Neural cell (in vitro differentiated cells): Measurements from ENCODE around the gene IGFBP4. TPM values are rescaled to one million over a fixed set of nuclear protein-coding genes. Genes with fewer than 3 reads are reported as not detected.

Experiments used
- H2AFZ ChIP-seq: fragments of 200-600, 300-800 bp; sonication (generic), shearing (Covaris generic); 2 replicates; pipeline ENCODE4 v1.6.0; 2014; ENCODE audit warnings: low read depth, mild to moderate bottlenecking, antibody characterized with exemption, low read length, moderate library complexity
- H3F3A ChIP-seq: fragments of 200-600 bp; shearing (Covaris generic); 2 replicates; pipeline ENCODE4 v1.6.1; 2016; ENCODE audit warnings: mild to moderate bottlenecking, moderate library complexity, mixed read lengths, antibody characterized with exemption, low read length; ENCODE audit not compliant: insufficient read depth, poor library complexity, severe bottlenecking
- H3K27ac ChIP-seq: fragments of 200-600, 300-800 bp; sonication (generic), shearing (Covaris generic); 2 replicates; pipeline ENCODE4 v1.5.1; 2014; ENCODE audit warnings: mild to moderate bottlenecking, low read length, moderate library complexity
- H3K27me3 ChIP-seq: fragments of 300-800, 200-600 bp; sonication (generic), shearing (Covaris generic); 2 replicates; pipeline ENCODE4 v1.6.0; 2014; ENCODE audit warnings: mild to moderate bottlenecking, low read depth, low read length, moderate library complexity; ENCODE audit not compliant: insufficient read depth
- H3K36me3 ChIP-seq: fragments of 300-800, 200-600 bp; sonication (generic), shearing (Covaris generic); 2 replicates; pipeline ENCODE4 v1.5.1; 2014; ENCODE audit warnings: mild to moderate bottlenecking, antibody characterized with exemption, low read length, moderate library complexity; ENCODE audit not compliant: insufficient read depth
- H3K4me2 ChIP-seq: fragments of 300-800, 200-600 bp; sonication (generic), shearing (Covaris generic); 2 replicates; pipeline ENCODE4 v1.6.0; 2014; ENCODE audit warnings: mild to moderate bottlenecking, low read length
- H3K4me3 ChIP-seq: fragments of 300-800, 200-600 bp; sonication (generic), shearing (Covaris generic); 2 replicates; pipeline ENCODE4 v1.5.1; 2014; ENCODE audit warnings: mild to moderate bottlenecking, low read length, moderate library complexity
- H3K79me2 ChIP-seq: fragments of 200-600 bp; shearing (Covaris generic); replicated peaks from 2 replicates; pipeline ENCODE4 v1.6.0; 2014; ENCODE audit warnings: mild to moderate bottlenecking, low read length, moderate library complexity; ENCODE audit not compliant: insufficient read depth
- H3K9ac ChIP-seq: fragments of 300-800, 200-600 bp; sonication (generic), shearing (Covaris generic); 2 replicates; pipeline ENCODE4 v1.6.1; 2016; ENCODE audit warnings: mild to moderate bottlenecking, low read length, mixed read lengths
- H3K9me2 ChIP-seq: fragments of 200-600 bp; shearing (Covaris generic); 2 replicates; pipeline ENCODE4 v1.6.1; 2016; ENCODE audit warnings: mild to moderate bottlenecking, low read length, mixed read lengths; ENCODE audit not compliant: insufficient read depth
- H3K9me3 ChIP-seq: fragments of 200-600, 300-800 bp; sonication (generic), shearing (Covaris generic); 2 replicates; pipeline ENCODE4 v1.6.1; 2016; ENCODE audit warnings: mild to moderate bottlenecking, mixed run types, low read length, moderate library complexity, mixed read lengths
- H4K20me1 ChIP-seq: fragments of 200-600 bp; shearing (Covaris generic); 2 replicates; pipeline ENCODE4 v1.6.1; 2016; ENCODE audit warnings: mild to moderate bottlenecking, mixed run types; ENCODE audit not compliant: insufficient read depth
- EP300 ChIP-seq: fragments of 450-650 bp; conservative IDR thresholded peaks from 2 replicates; pipeline ENCODE4 v1.6.1; 2014; ENCODE audit warnings: antibody characterized with exemption, mild to moderate bottlenecking, moderate library complexity; ENCODE audit not compliant: poor library complexity, severe bottlenecking
- EZH2 ChIP-seq: fragments of 200-600, 300-800 bp; shearing (Covaris generic), sonication (generic); IDR thresholded peaks from 2 replicates; pipeline ENCODE4 v1.6.1; 2014; ENCODE audit warnings: antibody characterized with exemption, low read length, borderline replicate concordance, mild to moderate bottlenecking; ENCODE audit not compliant: insufficient read depth, poor library complexity, severe bottlenecking
- MXI1 ChIP-seq: fragments of 450-650 bp; conservative IDR thresholded peaks from 2 replicates; pipeline ENCODE4 v1.6.1; 2014; ENCODE audit warnings: antibody characterized with exemption, mild to moderate bottlenecking; ENCODE audit not compliant: poor library complexity, severe bottlenecking
- POLR2AphosphoS5 ChIP-seq: IDR thresholded peaks from 2 replicates; pipeline ENCODE4 v1.6.1; 2012
- RAD21 ChIP-seq: fragments of 450-650 bp; conservative IDR thresholded peaks from 2 replicates; pipeline ENCODE4 v1.6.1; 2014; ENCODE audit warnings: antibody characterized with exemption, mild to moderate bottlenecking, moderate library complexity
- SMC3 ChIP-seq: fragments of 450-650 bp; conservative IDR thresholded peaks from 2 replicates; pipeline ENCODE4 v1.6.1; 2014; ENCODE audit warnings: antibody characterized with exemption, mild to moderate bottlenecking, moderate library complexity; ENCODE audit not compliant: poor library complexity
- TAF1 ChIP-seq: IDR thresholded peaks from 2 replicates; pipeline ENCODE4 v1.6.1; 2012; ENCODE audit warnings: low read depth
- polyA plus RNA-seq: library from polyadenylated mRNA; depleted of rRNA; stranded (reverse); fragments of >200 nt; gene quantifications from 2 replicates; pipeline ENCODE4 v1.2.3, GENCODE V29; 2014
- TF ChIP-seq, protein P1 (sequence below): fragments of 450-650 bp; IDR thresholded peaks from 2 replicates; pipeline ENCODE4 v1.5.1; 2014; ENCODE audit warnings: antibody characterized with exemption, mild to moderate bottlenecking, moderate library complexity; ENCODE audit not compliant: poor library complexity, severe bottlenecking
- TF ChIP-seq, protein P2 (sequence below): IDR thresholded peaks from 2 replicates; pipeline ENCODE4 v1.6.1; 2012; ENCODE audit warnings: borderline replicate concordance

IGFBP4 gene
- polyA plus RNA-seq, 1 donor from 2014 or later: 1.3 TPM

DNA sequence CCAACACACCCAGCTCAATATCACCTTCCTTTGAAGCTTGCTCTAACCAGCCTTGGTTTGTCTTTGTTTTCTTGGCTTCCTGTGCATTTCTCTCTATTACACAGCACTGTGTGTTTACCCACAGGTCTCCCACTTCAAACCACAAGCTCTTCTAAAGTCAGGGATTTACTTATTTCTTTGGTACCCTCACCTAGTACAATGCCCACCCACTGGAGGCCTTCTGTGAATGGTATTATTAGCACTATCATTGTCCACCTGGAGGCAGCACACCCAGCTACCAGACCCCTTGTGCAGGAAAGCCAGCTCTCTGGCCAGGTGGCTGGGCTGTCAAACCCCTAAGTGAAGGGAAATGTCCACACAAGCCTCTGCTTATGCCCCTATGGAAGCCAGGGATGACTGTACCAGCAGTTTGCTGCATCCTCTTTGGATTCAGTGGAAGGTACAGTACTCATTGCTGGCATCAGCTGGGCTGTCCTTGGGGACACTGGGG, 16.2 kb upstream of the IGFBP4 start:
- Histone ChIP-seq H3K4me3 (no peak overlapping the region), H3F3A (no peaks in the 10 kb centered on the region), H3K9ac (no peak overlapping the region), H3K79me2 (no peaks in the 10 kb centered on the region), H3K27ac (no peak overlapping the region), H3K9me3 (no peaks in the 10 kb centered on the region), H3K27me3 (no peaks in the 10 kb centered on the region), H4K20me1 (no peaks in the 10 kb centered on the region), H2AFZ (no peak overlapping the region), H3K36me3 (no peaks in the 10 kb centered on the region), H3K9me2 (no peaks in the 10 kb centered on the region), H3K4me2 (no peak overlapping the region)
- TF ChIP-seq RAD21 (no peak), EP300 (no peak), TAF1 (no peak), SMC3 (no peak), EZH2 (no peak), MXI1 (no peak), POLR2AphosphoS5 (no peak)
- TF ChIP-seq, protein P1, sequence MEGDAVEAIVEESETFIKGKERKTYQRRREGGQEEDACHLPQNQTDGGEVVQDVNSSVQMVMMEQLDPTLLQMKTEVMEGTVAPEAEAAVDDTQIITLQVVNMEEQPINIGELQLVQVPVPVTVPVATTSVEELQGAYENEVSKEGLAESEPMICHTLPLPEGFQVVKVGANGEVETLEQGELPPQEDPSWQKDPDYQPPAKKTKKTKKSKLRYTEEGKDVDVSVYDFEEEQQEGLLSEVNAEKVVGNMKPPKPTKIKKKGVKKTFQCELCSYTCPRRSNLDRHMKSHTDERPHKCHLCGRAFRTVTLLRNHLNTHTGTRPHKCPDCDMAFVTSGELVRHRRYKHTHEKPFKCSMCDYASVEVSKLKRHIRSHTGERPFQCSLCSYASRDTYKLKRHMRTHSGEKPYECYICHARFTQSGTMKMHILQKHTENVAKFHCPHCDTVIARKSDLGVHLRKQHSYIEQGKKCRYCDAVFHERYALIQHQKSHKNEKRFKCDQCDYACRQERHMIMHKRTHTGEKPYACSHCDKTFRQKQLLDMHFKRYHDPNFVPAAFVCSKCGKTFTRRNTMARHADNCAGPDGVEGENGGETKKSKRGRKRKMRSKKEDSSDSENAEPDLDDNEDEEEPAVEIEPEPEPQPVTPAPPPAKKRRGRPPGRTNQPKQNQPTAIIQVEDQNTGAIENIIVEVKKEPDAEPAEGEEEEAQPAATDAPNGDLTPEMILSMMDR: no peak
- TF ChIP-seq, protein P2, sequence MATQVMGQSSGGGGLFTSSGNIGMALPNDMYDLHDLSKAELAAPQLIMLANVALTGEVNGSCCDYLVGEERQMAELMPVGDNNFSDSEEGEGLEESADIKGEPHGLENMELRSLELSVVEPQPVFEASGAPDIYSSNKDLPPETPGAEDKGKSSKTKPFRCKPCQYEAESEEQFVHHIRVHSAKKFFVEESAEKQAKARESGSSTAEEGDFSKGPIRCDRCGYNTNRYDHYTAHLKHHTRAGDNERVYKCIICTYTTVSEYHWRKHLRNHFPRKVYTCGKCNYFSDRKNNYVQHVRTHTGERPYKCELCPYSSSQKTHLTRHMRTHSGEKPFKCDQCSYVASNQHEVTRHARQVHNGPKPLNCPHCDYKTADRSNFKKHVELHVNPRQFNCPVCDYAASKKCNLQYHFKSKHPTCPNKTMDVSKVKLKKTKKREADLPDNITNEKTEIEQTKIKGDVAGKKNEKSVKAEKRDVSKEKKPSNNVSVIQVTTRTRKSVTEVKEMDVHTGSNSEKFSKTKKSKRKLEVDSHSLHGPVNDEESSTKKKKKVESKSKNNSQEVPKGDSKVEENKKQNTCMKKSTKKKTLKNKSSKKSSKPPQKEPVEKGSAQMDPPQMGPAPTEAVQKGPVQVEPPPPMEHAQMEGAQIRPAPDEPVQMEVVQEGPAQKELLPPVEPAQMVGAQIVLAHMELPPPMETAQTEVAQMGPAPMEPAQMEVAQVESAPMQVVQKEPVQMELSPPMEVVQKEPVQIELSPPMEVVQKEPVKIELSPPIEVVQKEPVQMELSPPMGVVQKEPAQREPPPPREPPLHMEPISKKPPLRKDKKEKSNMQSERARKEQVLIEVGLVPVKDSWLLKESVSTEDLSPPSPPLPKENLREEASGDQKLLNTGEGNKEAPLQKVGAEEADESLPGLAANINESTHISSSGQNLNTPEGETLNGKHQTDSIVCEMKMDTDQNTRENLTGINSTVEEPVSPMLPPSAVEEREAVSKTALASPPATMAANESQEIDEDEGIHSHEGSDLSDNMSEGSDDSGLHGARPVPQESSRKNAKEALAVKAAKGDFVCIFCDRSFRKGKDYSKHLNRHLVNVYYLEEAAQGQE: no peak

DNA sequence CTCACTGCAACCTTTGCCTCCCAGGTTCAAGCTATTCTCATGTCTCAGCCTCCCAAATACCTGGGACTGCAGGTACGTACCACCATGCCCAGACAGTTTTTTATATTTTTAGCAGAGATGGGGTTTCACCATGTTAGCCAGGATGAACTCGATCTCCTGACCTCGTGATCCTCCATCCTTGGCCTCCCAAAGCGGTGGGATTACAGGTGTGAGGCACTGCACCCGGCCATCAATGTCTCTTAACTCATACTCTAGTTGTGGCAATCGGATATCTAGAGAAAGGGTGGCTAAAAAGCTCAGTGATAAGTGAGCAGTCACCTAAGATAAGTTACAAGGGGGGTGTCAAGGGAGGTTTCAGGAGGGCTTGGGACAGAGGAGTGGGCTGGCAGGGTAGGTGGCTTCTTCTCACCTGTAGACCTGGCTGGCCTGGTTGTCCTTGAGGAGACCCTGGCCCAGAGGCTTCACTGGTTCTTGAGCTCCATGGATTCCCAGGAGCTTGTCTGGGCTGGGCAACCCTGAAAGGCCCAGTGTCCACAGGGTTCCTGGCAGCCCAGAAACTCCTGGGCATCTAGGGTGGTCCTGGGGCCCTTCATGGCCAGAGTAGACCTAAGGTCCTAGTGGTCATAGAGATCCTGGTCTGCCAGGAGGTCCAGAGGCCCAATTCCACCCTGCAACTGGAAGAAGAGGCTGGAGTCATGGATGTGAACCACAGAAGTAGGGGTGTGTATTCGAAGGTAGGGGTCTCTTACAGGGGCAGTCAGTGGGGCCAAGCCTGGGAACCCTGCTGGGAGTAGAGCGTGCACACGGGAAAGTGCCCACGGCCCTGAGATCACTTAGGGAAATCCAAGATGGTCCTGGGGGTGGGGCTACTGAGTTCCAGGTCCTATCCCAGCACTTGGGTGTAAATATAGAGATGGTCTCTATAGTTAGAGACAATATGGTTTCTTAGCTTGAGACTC, 12.7 kb upstream of the IGFBP4 start:
- Histone ChIP-seq H3K9me3 (no peaks in the 10 kb centered on the region), H2AFZ (no peak overlapping the region), H3K9ac (no peak overlapping the region), H3K4me3 (no peak overlapping the region), H3F3A (no peaks in the 10 kb centered on the region), H3K79me2 (no peaks in the 10 kb centered on the region), H3K4me2 (no peak overlapping the region), H4K20me1 (no peaks in the 10 kb centered on the region), H3K27ac (no peak overlapping the region), H3K36me3 (no peaks in the 10 kb centered on the region), H3K27me3 (no peaks in the 10 kb centered on the region), H3K9me2 (no peaks in the 10 kb centered on the region)
- TF ChIP-seq EZH2 (no peak), TAF1 (no peak), MXI1 (no peak), SMC3 (no peak), EP300 (no peak), POLR2AphosphoS5 (no peak), RAD21 (no peak)
- TF ChIP-seq, protein P1: no peak
- TF ChIP-seq, protein P2: no peak
